HG02763 (cell line): ENCODE measurements around the gene ZBTB26.

ENCODE experiments used
- ATAC-seq: cut with Tn5 transposase; IDR thresholded peaks from one replicate; pipeline ENCODE4 v1.9.1; 2021; ENCODE audit warnings: mild to moderate bottlenecking, moderate library complexity; ENCODE audit not compliant: unreplicated experiment

The ZBTB26 gene

GRCh38 chr9:122931226-122932121 is at the start of gene ZBTB26:
Gene ZBTB26, minus strand, starts transcription at chr9:122931512. Its CDS starts 11,578 bp downstream, at chr9:122919934.
- peak; percentile 90 for ATAC-seq

- ATAC-seq, result no peak
Observed at GRCh38 chr9:122978601-122979000, 47.3 kb upstream of the ZBTB26 start.

GRCh38 chr9:122975196-122975595 is 43.9 kb upstream of the ZBTB26 start:
- ATAC-seq, result no peak

DNA sequence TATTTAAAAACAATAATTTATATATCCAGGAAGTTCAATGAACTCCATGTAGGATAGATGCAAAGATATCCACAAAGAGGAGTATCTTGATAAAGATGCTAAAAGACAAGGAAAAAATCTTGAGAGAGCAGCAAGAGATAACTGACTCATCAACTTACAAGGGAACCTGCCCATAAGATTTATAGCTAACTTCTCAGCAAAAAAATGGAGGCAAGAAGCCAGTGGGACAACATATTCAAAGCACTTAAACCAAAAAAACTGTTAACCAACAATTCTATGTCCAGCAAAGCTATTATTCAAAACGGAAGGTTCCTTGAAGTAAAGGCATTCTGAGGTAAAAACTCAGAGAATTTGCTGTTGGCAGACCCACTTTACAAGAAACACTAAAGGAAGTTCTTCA is 29.8 kb upstream of the ZBTB26 start:
- ATAC-seq, result no peak

DNA sequence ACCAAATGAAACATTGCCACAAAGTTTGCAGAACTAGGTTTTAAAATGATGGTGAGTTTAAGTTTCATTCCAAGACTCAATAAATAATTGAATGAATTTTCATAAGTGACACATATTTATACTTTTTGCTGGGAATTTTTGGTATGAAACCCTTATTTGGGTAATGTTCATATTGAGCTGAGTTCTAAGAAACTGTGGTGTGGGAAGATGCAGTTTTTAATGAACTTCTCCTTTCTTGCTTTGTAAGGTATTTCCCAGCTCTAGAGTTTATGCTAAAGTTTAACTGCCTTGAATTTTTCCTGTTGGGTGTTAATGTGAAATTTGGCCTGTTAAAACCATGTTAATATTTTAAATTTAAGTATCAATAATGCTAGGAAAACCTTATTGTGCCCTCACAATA is 24.6 kb upstream of the ZBTB26 start:
- ATAC-seq, result no peak

DNA sequence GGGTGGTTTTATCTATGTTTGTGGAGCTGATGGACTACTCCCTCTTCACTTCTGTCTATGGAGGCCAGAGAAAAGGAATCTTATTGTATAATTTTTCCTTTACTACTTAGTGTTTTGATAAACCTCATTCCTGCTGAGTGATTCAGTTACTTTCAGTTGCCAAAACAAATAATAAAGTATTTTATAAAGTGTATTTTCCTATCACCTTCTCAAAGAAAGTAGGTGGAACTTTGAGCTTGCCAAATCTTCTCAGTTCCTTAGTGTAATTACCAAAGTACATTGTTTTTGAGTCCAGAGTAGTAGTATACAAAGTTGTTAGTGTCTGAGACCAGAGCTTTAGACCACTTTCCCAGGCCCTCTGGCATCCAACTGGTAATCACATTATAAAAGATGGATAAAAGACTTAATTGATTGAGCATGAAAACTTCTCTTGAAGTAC is 23.0 kb upstream of the ZBTB26 start:
- ATAC-seq, result no peak

GRCh38 chr9:122951056-122951455 is 19.7 kb upstream of the ZBTB26 start:
- no peak for ATAC-seq

- no peak for ATAC-seq
Observed at GRCh38 chr9:122950263-122950662, 19.0 kb upstream of the ZBTB26 start.

DNA sequence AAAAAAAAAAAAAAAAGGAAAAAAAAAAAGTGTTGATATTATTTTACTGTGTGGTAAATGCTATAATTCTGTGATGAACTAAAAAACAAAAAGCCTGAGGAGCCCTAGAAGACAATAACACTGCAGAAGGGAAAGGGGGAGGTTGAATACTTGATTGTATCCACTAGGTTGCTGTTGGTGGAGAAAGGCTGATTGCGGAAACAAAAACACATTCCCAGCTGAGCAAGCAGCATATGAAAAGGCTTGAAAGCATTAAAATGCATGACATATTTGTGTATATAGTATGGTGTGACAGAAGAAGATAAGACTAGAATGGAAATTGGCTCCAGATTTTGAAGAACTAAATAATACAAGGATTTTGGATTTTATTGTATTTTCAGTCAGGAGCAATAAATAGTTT is 18.4 kb upstream of the ZBTB26 start:
- ATAC-seq, result no peak

DNA sequence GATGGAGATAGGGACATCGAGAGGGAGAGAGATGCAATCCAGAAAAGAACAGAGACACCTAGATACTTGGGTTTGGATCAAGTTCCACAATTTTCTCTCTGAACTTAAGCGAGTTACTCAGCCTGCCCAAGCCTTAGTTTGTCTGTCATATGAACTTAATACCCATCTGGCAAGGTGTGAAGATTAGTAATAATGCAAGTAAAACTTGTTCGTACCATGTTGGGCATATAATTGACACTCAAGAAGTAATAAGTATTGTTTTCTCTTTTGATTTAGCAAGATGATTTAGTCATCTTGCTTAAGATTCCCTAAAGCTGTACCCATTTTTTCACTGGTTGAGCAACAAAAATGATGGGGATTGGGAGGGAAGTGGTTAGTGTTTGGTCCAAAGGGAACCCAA is 17.0 kb upstream of the ZBTB26 start:
- no peak for ATAC-seq

DNA sequence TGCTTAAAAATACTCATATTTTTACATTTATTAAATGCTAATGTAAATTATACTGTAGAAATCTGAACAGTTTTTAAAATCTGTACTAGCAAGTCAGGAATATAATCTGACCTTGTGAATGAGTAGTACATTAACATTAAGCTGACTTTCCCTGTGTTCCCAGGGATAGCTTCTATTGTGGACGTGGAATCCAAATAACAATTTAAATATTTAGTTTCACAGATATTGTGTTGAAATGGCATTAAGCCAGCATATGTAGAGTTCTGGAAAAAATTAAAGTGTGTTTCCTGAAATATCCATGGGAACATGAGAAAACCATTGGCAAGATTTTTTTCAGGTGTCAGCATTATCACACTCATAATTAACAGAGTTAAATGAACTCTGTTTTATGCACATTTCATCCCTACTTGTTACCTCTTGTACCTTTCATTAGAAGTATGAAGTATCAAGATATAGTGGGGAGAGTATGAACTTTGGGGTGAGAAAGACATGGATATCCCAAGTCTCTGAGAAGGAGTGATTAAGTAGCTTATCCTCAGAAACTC is 15.2 kb upstream of the ZBTB26 start:
- ATAC-seq, result no peak

- no peak for ATAC-seq
Observed at GRCh38 chr9:122944960-122945888, 13.9 kb upstream of the ZBTB26 start.

DNA sequence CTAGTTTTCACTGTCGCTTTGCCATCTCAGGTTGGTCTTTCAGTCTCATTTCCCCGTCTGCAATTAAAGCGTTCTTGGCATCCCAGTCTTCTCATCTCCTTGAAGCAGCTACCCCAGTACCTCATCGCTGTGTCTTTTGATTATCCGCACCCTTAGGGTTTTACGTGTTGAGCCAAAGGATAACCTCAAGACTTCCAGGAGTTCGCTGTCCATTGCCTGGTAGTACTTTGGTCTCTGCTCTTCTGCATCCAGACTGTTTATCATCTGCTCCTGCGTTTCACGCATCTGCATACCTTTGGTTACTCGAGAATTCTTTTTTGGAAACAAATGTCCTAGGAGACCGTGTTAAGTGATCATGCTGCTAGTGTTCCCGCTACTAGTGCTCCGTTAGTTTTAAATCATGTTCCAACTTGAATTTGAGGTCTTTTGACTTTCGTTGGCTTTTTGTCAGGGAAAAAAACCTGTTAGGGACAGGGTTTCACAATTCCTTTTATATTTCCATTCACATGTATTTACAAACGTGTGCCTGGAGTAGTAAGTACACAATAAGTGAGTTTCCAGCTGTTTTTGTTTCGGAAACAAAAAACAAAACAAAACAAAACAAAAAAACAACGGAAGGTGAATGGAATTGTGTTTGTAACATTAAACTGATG is 10.4 kb upstream of the ZBTB26 start:
- ATAC-seq, result no peak

DNA sequence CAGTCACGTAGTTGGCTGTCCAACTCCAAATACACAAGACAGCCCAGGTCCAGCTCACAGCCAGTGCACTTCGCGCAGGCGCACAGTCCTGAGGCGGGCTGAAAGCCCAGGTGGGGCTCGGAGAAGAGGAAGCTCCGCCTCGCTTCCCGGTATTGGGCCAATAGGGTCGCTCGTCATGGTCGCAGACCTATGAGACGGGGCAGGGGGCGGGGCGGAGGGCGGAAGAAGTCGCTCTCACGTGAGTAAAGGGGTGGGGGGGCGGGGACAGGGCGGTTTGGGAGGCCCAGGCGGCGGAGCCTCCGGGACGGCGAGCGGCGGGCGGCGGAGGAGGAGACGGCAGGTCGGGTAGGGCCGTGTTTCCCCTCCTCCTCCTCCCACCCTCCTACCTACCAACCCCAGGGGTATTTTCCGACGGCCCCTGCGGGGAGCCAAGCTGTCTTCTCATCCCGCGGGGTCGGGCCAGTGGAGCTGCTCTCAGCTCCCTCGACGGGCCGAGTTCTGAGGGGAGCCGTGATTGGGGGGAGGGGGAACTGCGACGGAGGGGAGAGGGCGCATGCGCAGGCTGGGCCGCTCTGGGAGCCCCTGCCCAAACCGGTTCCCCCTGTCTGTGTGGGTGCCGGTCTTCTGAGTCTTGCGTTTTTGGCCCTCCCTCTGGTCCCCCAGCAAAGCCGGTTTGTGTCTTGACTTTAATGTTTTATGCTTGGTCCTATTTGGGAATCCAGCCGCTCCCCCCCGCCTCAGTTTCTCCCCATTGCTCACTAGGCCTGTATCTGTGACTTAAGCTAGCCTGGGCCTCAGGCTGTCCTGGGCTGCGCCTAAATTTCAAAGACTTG is 9.7 kb upstream of the ZBTB26 start, which contains the start of gene RABGAP1:
Gene RABGAP1 (plus strand): TSS at position 272 of the 833 bp plus-strand sequence. CDS start 16,040 bp downstream, outside the sequence.
- ATAC-seq, result peak; percentile 98

GRCh38 chr9:122940454-122940748 is 9.1 kb upstream of the ZBTB26 start:
- ATAC-seq, result no peak

- no peak for ATAC-seq
Observed at GRCh38 chr9:122939601-122940000, 8.3 kb upstream of the ZBTB26 start.

DNA sequence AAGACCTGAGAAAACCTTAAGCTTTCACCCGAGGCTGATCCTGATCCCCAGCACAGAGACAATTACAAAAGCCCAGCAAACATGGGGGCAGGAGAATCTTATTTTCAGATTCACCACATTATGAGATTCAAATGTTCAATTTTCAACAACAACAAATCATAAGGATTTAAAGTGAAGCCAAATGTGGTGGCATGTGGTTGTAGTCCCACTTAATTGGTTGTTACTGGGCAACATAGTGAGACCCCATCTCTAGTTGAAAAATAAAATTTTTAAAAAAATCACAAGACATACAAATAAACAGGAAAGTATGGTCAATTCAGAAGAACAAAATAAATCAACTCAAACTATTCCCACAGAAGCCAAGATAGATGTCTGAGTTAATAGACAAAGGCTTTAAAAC is 5.6 kb upstream of the ZBTB26 start:
- ATAC-seq, result no peak

DNA sequence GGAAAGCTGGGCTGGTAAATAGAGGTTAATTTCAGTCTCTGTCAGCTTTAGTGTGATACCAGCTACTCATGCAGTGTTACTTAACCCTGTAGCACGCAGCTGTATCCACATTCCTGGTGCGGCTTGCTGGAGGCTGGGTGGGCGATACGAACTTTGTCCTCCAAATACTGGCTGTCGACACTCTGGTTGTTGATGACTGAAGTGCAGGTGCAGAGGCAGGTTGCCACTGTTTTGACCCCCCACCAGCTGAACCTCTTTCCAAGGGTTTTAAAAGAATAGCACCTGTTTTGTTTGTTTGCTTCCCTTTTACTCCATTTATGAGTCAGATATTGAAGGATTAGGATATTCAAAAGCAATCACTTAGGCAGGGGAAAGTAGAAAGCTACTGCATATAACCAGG is 5.2 kb upstream of the ZBTB26 start:
- ATAC-seq, result no peak

DNA sequence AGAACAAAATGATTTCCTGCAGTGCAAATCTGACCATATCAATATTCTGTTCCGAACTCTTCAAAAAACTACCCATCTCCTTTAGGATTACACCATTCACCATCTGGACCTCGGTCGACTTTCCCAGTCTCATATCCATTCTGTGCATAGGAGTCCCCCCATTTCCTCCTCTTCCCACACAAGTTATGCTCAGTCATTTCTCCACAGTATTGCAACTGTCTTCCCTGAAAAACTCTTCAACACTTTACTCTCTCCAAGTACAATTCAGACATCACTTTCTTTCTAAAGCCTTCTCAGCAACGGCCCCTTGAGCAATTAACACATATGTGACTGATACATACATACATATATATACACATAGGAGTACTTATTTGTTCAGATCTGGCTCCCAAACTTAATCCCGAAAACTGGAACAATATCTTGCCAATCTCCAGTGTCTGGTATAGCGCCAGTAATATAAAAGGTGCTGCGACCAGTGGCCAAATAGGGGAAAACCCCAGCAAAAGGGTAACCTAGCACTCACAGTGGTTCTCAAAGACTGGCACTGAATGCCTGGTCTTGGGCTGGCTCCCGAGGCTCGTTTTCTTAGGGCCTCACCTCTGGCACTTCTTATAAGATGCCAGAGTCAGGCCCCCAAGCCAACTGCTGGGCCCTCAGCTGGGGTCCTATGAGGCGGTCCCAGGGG is 629 bp downstream of the ZBTB26 start:
- no peak for ATAC-seq
